Measurements from ENCODE around the gene COG7.

DNA sequence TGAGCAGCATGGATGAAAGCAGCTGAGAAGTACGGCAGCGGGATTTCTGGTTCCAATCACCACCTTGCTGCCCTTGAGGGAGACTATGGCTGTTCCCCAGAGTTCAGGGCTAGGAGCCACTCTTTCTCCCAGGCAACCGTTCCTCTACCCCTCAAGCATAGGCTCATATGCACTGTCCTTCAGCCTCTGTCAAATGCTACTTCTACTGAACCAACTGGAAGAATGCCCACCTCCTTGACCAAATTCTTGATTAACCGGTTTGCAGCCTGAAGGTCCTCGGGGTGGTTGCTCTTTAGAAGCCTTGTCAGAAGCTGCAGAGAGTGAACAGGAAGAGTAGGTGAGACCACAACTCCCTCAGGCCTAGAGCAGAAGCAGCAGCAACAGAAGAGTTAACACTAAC lies 33.5 kb upstream of the COG7 start:
- TF ChIP-seq, protein P1, sequence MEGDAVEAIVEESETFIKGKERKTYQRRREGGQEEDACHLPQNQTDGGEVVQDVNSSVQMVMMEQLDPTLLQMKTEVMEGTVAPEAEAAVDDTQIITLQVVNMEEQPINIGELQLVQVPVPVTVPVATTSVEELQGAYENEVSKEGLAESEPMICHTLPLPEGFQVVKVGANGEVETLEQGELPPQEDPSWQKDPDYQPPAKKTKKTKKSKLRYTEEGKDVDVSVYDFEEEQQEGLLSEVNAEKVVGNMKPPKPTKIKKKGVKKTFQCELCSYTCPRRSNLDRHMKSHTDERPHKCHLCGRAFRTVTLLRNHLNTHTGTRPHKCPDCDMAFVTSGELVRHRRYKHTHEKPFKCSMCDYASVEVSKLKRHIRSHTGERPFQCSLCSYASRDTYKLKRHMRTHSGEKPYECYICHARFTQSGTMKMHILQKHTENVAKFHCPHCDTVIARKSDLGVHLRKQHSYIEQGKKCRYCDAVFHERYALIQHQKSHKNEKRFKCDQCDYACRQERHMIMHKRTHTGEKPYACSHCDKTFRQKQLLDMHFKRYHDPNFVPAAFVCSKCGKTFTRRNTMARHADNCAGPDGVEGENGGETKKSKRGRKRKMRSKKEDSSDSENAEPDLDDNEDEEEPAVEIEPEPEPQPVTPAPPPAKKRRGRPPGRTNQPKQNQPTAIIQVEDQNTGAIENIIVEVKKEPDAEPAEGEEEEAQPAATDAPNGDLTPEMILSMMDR (IDR thresholded peaks at IDR 0.05): no peak
- no peak for TF ChIP-seq POLR2A (IDR thresholded peaks at IDR 0.05)

Data from transverse colon (tissue), 3 donors.